T follicular helper cell (primary cell): ENCODE data around the gene LAGE3.

Source experiments
- DNase-seq: peaks from one replicate; pipeline ENCODE4 v3.0.0-alpha.2; 2020; ENCODE audit warnings: low read depth

LAGE3 gene

DNA sequence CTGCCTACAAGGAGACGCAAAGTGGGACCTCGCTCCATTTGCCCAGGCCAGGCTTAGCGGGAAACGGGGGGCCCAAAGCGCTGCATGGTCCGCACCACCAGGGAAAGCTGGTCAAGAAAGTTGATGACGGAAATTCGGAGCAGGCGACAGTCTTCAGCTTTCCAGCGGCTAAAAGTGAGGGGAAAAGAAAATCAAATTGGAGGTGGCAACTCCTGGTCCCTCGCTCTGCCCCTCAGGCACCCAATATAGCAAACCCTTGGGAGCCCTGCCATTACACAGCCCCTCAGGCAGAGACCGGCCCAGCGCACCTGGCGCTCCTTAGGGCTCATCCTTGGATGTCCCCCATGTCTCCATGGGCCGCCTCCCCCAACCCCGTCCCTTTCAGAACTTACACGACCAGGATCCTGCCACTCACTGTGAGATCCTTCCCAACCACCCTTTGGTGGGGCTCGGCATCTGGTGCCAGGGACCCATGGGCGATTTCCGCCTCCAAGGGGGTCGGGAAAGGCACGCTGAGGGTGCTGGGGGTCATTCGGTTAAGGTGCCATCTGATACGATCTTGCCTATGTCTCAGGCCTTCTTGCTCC is 1.1 kb downstream of the LAGE3 start:
- DNase-seq, result no peak

DNA sequence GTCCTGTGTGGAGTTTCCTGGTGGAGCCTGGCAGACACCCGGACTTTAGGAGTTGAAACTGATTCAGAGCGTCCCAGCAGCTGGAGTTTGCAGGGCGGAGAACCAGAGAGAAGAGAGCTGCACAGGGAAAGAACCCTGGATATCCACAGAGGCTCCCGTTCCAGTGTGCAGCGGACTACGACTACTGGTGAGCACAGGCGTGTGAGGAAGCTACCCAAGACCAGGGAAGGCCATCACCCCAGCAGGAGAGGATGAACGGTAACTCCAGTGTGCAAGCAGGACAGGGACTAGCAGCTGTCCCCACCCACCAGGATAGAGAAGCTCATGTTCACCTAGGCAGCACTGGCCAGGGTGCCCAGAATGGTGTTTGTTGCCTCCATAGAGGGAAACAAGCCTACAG is 2.3 kb downstream of the LAGE3 start:
- no peak for DNase-seq

DNA sequence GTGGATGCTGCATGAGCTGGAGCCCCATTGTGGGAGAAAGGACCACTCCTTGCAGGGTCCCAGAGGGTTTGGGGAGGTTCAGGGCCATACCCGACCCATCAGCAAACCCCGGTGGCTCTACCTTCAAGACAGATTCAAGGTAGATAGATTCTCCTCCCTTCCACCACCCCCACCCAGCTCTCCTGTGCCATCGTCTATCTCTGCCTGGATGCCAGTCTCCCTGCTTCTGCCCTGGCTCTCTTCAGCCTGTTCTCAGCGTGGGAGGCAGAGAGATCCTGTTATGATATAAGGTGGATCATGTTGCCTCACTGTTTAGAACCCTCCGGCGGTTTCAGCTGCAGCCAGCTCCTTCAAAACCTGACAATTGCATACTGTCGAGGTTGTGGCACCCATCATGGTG is 5.4 kb downstream of the LAGE3 start:
- no peak for DNase-seq

DNA sequence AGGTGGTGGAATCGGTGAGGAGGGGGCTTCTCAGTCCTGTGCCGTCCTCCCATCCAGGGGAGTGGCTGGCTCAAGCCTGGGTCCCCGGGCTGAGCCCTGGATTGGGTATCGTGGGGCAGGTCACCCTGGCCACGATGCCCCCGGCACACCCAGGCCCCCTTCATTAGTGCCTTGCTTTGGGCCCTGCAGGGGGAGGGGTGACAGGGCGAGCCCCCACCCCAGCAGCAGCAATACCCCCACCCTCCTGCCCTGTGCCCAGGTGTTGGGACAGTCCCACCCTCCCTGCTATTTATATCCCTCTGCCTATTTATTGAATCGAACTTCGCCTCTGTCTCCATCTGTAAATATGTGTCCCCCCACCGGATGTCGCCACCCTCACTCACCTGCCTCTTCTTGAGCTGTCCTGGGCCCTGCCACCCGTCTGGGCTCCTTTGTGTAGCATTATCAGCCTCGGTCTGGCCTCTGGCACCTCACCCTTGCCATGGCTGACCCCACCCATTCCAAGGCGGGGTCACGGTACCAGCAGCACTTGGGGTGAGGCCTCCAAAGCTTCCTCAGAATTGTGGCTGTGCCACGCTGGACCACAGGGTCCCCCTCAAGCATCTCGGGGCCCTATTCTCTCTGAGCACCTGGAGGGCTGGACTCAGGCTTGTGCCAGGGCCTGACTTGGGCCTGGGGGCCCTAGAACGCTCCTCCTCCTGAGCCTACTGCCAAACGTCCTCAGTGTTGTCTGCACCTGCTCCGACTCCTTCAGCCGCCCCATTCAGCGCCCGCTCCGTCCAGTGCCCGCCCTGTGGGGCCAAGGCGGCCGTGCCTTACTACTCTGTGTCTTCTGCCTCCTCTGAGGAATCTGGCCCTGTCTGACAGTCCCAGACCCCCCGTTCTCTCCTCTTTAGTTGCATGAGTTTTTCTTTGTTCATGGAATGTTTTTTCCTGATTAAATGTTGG is 6.1 kb downstream of the LAGE3 start:
- no peak for DNase-seq

DNA sequence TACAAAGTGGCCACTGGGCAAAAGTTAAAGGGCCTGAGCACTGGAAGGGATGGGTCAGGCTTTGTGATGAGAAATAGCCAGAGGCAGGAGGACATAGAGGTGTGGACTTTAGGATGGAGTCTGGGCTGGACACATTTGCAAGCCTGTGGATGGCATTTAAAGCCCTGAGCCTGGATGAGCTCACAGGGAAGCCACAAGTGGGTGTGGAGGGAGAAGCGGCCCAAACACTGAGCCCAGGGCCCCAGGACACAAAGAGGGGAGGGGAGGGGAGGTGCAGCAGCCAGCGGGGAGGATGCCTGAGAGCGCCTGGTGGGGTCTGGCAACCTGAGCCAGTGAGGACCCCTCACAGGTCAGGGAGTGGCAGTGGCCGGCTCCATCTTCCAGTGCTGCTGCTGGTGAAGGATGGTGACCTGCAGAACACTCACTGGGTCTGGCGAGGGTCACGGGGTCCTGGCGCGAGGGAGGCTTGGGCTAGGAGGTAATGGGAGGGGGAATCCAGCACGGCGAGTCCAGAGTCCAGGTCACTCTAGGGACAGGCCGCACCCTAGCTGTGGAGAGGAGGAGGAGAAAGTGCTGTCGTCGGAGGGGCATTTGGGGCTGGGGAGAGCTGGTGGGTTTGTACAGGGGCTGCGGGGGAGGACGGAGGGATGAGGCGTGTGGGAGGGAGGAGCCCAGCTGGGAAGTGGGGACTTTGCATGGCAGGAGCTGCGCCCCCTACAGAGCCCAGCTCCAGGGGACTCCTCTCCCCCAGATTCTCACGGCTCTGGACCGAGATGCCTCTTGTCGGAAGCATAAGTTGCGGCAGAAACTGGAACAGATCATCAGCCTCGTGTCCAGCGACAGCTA is 7.0 kb downstream of the LAGE3 start:
- DNase-seq, result no peak

DNA sequence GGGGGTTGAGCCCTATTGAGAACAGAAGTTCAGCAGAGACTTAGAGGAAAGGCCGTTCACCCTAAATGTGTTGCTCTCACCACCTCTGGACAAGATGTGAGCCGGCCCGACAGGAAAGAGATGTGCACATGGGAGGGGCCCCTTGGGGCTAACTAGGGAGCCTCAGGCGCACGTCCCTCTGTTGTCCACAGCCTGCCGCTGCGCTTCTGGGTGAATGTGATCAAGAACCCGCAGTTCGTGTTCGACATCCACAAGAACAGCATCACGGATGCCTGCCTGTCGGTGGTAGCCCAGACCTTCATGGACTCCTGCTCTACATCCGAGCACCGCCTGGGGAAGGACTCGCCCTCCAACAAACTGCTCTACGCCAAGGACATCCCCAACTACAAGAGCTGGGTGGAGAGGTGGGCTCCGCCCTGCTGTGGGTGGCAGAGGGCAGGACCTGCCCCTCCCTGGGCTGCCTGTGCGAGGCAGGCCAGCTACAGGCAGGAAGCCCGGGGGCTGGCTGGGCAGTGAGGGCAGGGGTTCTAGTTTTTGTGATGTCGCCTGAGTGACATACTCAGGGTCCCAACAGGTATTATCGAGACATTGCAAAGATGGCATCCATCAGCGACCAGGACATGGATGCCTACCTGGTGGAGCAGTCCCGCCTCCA is 8.0 kb downstream of the LAGE3 start:
- DNase-seq, result no peak

DNA sequence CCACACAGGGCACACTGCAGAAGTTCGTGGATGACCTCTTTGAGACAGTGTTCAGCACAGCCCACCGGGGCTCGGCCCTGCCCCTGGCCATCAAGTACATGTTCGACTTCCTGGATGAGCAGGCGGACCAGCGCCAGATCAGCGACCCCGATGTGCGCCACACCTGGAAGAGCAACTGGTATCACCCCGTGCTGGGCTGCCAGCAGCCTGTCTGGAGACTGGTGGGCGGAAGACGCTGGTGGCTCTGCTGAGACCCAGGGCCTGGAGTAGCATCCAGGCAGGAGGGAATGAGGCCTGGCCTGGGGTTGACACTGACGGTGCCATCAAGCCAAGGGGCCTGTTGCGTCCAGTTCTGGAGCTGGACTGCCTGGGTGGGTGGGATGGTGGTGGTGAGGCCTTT is 8.6 kb downstream of the LAGE3 start:
- DNase-seq, result no peak

DNA sequence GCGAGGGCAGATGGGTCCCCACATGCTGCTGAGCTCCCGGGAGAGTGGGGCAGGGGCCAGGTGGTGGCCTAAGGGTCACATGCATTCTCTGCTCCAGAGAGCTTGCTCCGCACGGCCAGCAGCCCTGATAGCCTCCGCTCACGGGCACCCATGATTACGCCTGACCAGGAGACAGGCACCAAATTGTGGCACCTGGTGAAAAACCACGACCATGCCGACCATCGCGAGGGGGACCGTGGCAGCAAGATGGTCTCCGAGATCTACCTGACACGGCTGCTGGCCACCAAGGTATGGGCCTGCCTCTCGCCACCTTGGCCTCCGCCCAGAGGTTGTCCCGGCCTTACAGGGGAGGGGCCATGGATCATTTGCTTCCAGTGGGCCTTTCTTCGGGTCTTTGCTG is 9.2 kb downstream of the LAGE3 start:
- DNase-seq, result no peak

DNA sequence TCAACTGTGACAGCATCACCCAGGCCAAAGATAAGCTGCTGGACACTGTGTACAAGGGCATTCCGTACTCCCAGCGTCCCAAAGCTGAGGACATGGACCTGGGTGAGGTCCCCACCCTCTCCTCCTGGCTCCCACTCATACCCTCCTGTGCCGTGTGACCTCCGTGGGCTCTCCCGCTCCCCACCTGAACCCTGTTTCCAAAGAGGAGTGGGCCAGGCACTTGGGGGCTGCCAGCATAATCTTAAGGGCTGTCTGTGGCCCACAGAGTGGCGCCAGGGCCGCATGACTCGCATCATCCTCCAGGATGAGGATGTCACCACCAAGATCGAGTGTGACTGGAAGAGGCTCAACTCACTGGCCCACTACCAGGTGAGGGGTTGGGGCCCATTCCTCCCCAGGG is 10.0 kb downstream of the LAGE3 start:
- DNase-seq, result no peak

DNA sequence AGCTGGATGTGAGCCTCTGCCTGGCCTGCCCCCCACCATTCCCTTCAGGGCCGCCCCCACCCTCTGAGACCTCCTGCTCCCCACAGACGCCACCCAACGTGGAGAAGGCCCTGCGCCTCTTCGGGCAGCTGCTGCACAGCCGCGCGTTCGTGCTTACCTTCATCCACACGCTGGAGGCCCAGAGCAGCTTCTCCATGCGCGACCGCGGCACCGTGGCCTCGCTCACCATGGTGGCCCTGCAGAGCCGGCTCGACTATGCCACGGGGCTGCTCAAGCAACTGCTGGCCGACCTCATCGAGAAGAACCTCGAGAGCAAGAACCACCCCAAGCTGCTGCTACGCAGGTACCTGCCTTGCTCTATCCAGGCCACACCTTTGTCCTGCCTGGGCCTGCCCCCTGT is 10.9 kb downstream of the LAGE3 start:
- no peak for DNase-seq

DNA sequence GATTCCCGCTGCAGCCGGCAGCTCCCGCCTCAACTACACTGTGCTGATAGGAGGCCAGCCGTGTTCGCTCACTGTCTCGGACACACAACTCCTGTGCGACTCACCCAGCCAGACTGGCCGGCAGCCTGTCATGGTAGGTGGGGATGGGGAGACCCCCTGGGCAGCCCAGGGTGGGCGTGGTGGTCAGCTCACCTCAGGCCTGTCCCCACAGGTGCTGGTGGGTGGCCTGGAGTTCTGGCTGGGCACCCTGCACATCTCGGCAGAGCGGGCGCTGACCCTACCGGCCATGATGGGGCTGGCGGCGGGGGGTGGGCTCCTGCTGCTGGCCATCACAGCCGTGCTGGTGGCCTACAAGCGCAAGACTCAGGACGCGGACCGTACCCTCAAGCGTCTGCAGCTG is 11.5 kb downstream of the LAGE3 start:
- no peak for DNase-seq

DNA sequence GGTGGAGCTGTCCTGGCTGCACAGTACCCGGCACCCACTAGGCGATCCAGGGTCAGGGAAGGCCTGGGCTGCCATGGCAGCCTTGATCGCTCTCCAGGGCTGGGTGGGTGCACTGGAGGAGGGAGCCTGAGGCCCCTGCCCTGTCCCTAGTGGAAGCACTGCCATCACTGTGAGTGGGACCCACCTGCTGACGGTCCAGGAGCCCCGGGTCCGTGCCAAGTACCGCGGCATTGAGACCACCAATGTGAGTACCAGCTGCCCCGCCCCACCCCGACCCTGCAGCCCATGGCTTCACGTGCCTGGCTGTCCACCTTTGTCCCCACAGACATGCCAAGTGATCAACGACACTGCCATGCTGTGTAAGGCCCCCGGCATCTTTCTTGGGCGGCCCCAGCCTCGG is 12.2 kb downstream of the LAGE3 start:
- DNase-seq, result no peak

DNA sequence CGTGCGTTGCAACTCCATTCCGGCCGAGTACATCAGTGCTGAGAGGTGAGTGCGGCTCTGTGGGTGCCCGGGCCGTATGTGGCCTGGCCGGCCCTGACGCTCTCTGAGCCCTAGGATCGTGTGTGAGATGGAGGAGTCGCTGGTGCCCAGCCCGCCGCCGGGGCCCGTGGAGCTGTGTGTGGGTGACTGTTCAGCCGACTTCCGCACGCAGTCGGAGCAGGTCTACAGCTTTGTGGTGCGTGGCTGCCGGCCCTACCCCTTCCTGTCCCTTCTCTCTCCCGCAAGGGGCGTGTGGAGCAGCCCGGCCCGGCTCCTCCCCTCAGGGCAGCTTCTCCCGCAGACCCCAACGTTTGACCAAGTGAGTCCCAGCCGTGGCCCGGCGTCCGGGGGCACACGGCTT is 13.0 kb downstream of the LAGE3 start:
- no peak for DNase-seq

DNA sequence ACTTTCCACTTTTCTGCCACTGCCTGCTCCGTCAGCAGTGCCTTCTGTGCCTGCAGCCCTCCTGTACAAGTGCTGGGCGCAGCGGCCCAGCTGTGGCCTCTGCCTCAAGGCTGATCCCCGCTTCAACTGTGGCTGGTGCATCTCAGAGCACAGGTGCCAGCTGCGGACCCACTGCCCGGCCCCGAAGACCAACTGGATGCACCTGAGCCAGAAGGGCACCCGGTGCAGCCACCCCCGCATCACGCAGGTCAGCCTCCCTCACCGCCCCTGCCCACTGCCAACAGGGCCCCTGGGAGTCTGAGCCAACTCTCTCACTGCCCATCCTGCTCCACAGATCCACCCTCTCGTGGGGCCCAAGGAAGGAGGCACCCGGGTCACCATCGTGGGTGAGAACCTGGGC is 13.5 kb downstream of the LAGE3 start:
- no peak for DNase-seq

DNA sequence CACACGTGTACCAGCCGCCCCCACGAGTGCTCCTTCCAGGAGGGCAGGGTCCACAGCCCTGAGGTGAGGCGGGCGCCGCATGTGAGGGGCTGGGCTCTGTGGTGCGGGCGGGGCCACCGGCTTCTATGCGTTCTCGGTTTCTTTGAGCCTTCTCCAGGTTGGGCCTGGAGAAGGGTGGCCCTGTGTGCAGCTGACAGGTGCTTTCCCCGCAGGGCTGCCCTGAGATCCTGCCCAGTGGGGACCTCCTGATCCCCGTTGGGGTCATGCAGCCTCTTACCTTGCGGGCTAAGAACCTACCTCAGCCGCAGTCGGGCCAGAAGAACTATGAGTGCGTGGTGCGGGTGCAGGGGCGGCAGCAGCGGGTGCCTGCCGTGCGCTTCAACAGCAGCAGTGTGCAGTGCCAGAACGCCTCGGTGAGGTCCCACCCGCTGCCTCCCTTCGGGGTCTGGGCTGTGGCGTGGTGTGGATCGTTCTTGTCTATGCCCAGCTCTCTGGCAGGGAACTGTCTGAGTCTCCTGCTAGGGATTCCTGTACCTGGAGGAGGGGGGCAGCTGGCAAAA is 14.2 kb downstream of the LAGE3 start:
- no peak for DNase-seq

DNA sequence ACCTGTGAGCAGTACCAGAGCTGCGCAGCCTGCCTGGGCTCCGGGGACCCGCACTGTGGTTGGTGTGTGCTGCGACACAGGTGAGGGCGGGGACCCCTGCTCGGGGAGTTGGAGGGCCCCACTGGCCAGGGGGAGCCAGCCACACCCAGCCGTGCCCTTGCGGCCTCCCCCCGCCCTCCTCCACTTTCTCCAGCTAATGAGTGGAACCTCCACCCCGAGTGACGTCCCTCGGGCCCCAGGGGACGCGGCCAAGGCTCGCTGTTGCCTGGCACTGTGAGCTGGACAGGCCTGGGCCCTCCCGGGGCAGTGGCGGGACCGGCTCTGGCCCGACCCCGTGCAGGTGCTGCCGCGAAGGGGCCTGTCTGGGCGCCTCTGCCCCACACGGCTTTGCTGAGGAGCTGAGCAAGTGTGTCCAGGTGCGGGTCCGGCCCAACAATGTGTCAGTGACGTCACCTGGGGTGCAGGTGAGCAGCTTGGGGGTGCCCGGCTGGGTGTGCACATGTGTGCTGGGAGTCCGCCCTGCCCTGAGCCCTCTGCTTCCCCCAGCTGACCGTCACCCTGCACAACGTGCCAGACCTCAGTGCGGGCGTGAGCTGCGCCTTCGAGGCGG is 15.4 kb downstream of the LAGE3 start:
- DNase-seq, result no peak

DNA sequence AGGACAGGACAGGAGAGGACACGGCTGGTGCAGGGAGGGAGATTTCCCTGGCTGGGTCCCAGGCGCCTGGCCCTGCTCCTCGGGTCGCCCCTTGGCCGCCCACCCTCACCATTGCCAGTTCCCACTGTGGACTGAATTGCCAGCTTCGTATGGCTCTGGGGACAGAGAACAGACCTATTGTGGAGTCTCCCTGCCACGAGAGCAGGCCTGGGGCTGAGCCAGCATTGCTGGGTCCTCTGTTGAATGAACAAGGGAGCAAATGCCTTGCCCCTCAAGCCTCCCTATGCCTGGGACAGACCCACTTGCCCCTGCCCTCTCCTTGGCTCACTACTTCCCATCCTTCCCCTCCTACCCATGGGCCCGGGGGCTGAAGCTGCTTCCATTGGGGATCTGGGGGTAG is 16.7 kb downstream of the LAGE3 start:
- DNase-seq, result no peak

DNA sequence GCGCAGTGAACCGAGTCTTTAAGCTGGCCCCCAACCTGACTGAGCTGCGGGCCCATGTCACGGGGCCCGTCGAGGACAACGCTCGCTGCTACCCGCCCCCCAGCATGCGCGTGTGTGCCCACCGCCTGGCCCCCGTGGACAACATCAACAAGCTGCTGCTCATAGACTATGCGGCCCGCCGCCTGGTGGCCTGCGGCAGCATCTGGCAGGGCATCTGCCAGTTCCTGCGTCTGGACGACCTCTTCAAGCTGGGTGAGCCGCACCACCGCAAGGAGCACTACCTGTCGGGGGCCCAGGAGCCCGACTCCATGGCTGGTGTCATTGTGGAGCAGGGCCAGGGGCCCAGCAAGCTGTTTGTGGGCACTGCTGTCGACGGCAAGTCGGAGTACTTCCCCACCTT is 18.8 kb downstream of the LAGE3 start:
- DNase-seq, result no peak

DNA sequence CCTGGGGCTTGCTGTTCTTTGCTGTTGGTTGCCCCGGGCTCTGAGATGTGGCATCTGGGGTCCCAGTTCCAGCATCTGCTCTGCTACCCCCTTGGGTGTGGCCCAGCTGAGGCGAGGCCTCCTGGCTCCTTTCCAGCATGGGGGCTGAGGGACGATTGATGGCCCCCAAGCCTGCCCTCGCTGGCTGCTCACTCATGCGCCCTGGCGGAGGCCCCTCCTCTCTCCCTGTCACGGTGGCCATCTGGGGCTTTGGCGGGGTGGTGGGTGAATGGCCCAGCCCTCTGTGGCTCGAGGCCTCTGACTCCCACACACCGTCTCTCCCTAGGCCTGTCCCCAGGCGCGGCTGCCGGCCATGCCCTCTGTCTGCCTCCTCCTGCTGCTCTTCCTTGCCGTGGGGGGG is 19.2 kb downstream of the LAGE3 start:
- DNase-seq, result no peak

DNA sequence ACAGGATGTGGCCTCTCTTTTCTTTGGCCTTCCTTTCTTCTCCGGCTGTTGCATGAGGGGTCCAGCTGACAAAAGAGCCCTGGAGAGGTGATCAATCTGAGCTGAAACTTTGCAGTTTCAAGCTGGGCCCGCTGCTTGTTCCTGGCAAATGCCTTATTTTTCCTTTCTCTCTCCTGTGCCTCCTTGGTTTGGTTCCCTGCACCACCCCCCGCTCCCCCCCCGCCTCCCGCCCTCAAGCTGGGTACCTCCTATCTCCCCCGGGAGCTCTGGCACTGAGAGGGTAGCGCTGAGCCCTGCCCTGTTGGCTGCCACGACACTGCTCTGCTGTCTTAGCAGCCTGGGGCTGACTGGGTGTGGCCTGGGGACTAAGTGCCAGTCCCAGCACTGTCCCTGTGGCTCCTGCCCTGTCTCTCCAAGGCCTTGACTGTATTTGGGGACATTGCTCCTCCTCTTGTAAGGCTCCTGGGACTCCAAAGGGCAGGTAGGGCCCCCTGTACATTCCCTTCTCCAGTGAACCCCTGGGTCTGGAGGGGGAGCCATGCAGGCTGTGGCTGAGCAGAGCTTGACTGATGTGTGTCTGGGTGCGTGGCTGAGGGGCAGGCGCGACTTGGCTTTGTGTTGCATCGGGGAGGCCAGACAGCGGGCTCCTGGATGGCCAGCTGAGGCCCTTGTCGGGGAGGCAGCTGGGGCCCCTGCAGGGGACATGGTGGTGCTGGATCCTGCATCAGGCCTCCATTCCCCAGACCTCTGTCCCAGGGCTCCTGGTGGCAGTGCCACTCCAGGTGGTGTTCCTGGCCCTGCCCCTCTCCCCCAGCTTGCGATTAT is 19.9 kb downstream of the LAGE3 start:
- no peak for DNase-seq
